T-helper 1 cell treated with Interleukin-12 subunit alpha and Interleukin-12 subunit beta and Interleukin-4 antibody, amounts not matched to agents 30 μg/mL and 1 μg/mL, for 36 hours (primary cell): ENCODE measurements around the gene GRB10.

Experiments used
- H3K27ac Mint-ChIP-seq: one replicate; pipeline ENCODE4 v1.8.0; 2021; ENCODE audit warnings: mild to moderate bottlenecking, mixed read lengths
- H3K27me3 Mint-ChIP-seq: one replicate; pipeline ENCODE4 v1.8.0; 2021; ENCODE audit warnings: low read depth, mixed read lengths
- H3K36me3 Mint-ChIP-seq: one replicate; pipeline ENCODE4 v1.8.0; 2021; ENCODE audit warnings: low read depth, mixed read lengths
- H3K4me1 Mint-ChIP-seq: one replicate; pipeline ENCODE4 v1.8.0; 2021; ENCODE audit warnings: low read depth, mixed read lengths
- H3K4me3 Mint-ChIP-seq: one replicate; pipeline ENCODE4 v1.8.0; 2021; ENCODE audit warnings: mild to moderate bottlenecking, moderate library complexity, mixed read lengths
- H3K9me3 Mint-ChIP-seq: one replicate; pipeline ENCODE4 v1.8.0; 2021; ENCODE audit warnings: mixed read lengths

GRB10 gene

DNA sequence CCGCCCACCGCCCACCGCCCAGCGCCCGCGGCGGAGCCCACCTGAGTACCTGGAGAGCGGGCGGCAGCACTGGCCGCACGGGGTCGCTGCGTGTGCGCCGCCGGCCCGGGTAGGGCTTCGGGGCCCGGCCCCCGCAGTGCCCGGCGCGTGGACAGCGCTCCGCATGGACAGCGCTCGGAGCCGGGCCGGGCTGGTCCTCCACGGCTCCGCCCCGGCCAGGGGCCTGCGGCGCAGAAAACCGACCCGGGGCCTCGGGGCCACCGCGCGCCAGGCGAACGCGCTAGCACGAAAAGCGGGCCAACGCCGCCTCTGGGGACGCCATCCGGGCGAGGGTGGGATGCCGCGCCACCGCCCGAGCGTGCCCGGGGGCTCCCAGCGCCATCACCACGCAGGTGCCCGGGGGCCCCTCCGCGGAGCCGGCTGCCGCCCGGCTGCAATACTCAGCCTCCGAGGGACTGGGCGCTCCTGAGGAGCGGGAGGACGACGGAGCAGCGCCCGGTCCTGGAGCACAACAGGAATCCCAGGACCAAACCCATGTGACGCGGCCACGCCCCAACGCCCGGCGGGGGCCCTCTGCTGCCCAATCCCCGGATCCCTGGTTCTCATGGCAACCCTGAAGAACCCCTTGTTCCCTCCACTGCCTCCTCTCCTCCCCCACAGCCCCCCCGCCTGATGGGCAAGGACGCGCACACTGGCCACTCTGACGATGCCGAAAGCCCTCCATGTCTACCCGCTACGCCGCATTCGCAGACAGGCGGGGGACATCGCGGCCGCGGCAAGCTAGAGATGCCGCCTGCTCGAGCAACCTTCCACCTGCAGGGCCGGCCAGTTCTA is at the start of gene GRB10:
Gene GRB10 (minus strand): TSS at position 522 of the 834 bp plus-strand sequence. CDS start 50,574 bp downstream, outside the sequence.
- Mint-ChIP-seq H3K4me3 (peak within 1 kb of the TSS; percentile 68), H3K27ac (no peak within 1 kb of the TSS), H3K27me3 (peaks cover 51% of the 10 kb centered on the region), H3K36me3 (no peaks in the 10 kb centered on the region), H3K4me1 (peaks cover 15% of the 10 kb centered on the region), H3K9me3 (no peaks in the 10 kb centered on the region)

DNA sequence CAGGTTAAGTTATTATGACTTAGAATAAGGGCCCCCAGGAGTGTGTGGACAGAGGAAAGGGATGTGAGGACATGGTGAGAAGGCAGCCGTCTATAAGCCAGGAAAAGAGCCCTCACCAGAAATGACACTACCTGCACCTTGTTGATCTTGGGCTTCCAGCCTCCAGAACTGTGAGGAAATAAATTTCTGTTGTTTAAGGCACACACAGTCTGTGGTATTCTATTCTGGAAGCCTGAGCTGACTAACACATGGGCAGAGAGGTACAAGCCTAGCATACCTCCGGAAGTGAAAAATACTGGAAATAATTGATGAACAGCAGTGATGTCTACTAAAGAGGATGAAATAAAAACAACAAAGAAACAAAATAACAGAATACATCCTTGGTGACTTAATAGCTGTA is 46.1 kb upstream of the GRB10 start:
- Mint-ChIP-seq H3K36me3 (peaks cover 2% of the 10 kb centered on the region), H3K27ac (no peak overlapping the region), H3K9me3 (peaks cover 6% of the 10 kb centered on the region)

DNA sequence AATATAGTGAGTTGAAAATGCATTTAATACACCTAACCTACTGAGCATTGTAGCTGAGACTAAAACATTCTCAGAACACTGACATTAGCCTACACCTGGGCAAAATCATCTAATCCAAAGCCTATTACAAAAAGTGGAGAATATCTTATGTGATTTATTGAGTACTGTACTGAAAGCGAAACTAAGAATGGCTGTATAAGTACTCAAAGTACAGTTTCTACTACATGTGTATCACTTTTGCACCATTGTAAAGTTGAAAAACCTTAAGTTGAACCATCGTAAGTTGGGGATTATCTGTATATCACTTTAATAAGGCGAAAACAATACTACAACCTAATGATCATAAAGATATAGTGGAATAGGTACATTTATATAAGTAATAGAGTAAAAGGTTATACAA is 45.4 kb upstream of the GRB10 start:
- Mint-ChIP-seq H3K27me3 (peaks cover 33% of the 10 kb centered on the region), H3K4me1 (peaks cover 40% of the 10 kb centered on the region), H3K9me3 (peaks cover 6% of the 10 kb centered on the region), H3K4me3 (no peak overlapping the region), H3K27ac (no peak overlapping the region), H3K36me3 (no peaks in the 10 kb centered on the region)

More for the DNA sequence above, 46.1 kb upstream of the GRB10 start:
- Mint-ChIP-seq H3K4me3 (no peak overlapping the region), H3K27me3 (peaks cover 35% of the 10 kb centered on the region), H3K4me1 (peaks cover 47% of the 10 kb centered on the region)

DNA sequence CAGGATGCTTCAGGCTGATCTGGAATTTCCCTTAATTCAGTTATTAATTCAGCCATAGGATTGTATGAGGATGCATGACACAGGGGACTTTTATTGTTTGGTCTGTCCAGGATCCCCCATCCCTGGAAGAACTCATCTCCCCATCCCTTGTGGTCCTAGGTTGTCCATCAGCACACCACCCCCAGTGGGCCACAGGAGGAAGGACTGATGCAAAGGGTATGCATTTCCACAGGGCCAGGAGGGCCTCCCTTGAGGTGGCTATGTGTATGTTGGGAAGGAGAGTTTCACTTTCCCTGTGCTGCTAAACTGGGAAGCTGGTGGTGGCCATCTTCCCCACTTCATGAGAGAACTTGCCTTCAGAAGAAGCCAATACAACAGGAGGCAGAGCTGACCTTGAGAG is 44.6 kb upstream of the GRB10 start:
- Mint-ChIP-seq H3K4me3 (no peak overlapping the region), H3K36me3 (no peaks in the 10 kb centered on the region), H3K27me3 (peaks cover 29% of the 10 kb centered on the region), H3K27ac (peak overlapping the region; percentile 52), H3K4me1 (peaks cover 31% of the 10 kb centered on the region), H3K9me3 (peaks cover 6% of the 10 kb centered on the region)

DNA sequence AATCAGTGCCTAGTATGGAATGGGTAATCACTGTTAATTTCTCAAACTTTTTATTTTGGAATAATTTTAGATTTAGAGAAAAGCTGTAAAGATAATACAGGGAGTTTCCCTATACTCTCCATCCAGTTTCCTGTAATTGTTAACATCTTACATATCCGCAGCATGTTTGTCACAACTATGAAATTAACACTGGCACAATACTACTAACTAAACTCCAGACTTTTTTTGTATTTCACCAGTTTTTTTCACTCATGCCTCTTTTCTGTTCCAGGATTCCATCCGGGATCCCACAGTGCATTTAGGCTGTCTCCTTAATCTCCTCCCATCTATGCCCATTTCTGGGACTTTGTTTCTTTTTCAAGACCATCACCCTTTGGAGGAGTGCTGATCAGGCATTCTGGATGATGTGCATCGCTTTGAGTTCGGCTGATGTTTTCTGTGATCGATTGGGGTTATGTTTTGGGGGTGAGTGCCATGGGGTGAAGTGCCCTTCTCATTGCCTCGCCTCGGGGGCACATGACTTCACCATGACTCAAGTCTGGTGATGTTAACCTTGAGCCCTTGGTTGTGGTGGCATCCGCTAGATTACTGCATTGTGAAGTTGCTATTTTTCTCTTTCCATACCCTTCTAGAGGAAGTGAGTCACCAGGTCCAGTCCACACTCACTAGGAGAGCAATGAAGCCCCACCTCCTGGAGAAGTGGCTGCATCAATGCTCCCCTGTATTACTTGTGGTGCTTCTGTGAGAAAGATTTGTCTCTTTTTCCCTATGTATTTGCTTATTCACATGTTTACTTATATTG is 43.9 kb upstream of the GRB10 start:
- peak overlapping the region; percentile 68 for H3K27ac Mint-ChIP-seq
- peaks cover 26% of the 10 kb centered on the region for H3K4me1 Mint-ChIP-seq
- no peaks in the 10 kb centered on the region for H3K36me3 Mint-ChIP-seq
- peaks cover 6% of the 10 kb centered on the region for H3K9me3 Mint-ChIP-seq
- H3K27me3 Mint-ChIP-seq: peaks cover 33% of the 10 kb centered on the region
- H3K4me3 Mint-ChIP-seq: peak overlapping the region; percentile 27

DNA sequence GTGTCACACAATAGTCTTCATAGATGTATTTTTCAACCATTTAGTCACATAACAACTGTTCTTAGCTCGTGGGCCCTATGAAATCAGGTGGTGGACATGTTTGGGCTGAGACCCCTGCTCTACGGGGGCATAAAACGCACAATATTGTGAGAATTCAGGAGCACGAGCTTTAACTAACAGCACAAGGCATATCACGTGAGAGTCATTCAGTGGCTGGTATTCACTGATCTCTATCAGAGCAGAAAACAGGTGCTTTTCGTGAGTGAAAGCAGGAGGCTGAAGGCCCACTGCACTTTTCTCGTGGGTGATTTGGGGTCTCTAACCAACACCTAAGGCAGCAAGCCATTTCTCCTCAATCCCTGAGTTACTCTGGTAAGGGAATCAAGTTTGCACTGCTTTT is 42.8 kb upstream of the GRB10 start:
- Mint-ChIP-seq H3K9me3 (no peaks in the 10 kb centered on the region), H3K36me3 (no peaks in the 10 kb centered on the region), H3K27ac (no peak overlapping the region), H3K4me1 (peaks cover 25% of the 10 kb centered on the region), H3K4me3 (no peak overlapping the region), H3K27me3 (peaks cover 35% of the 10 kb centered on the region)

DNA sequence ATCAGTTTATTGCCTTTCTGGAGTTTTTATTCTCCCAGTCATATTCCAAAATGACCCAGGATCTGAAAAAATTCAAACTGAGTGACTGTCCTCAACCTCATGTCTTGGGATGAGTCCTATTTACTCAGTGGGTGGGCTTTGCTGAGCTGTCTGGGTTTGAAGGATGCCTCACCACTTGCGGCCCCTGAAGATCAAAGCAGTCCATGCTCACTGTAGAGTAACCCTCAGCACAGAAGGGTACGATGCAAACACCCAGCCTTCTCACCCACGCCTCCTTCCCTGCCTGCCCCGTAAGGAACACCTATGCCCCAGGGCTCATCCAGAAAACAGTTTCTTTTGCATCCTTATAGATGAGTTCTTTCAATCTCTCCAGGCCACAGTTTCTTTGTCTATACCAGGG is 42.2 kb upstream of the GRB10 start:
- no peak overlapping the region for H3K27ac Mint-ChIP-seq
- H3K4me1 Mint-ChIP-seq: peaks cover 25% of the 10 kb centered on the region
- peaks cover 30% of the 10 kb centered on the region for H3K27me3 Mint-ChIP-seq
- no peak overlapping the region for H3K4me3 Mint-ChIP-seq
- H3K9me3 Mint-ChIP-seq: no peaks in the 10 kb centered on the region
- H3K36me3 Mint-ChIP-seq: no peaks in the 10 kb centered on the region

DNA sequence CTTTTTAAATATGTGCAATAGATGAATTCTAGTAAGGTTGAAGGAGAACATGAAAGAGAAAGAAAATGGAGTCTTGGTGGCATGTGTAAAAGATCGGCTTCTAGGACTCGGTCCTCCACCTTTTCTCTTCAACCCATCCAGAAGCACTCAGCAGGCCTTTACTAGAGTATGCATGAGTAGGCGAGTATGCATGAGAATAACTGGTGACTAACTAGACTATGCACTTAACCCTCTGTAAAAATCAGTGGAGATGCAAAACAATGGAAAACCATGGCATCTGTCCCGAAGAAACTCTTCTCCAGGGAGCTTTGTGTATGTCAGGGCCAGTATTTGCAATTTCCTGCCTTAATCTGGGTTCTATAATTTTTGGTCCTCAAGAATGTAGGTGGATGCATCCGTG is 40.0 kb upstream of the GRB10 start:
- H3K27ac Mint-ChIP-seq: no peak overlapping the region
- no peak overlapping the region for H3K4me3 Mint-ChIP-seq
- no peaks in the 10 kb centered on the region for H3K36me3 Mint-ChIP-seq
- peaks cover 16% of the 10 kb centered on the region for H3K4me1 Mint-ChIP-seq
- peaks cover 30% of the 10 kb centered on the region for H3K27me3 Mint-ChIP-seq
- no peaks in the 10 kb centered on the region for H3K9me3 Mint-ChIP-seq

DNA sequence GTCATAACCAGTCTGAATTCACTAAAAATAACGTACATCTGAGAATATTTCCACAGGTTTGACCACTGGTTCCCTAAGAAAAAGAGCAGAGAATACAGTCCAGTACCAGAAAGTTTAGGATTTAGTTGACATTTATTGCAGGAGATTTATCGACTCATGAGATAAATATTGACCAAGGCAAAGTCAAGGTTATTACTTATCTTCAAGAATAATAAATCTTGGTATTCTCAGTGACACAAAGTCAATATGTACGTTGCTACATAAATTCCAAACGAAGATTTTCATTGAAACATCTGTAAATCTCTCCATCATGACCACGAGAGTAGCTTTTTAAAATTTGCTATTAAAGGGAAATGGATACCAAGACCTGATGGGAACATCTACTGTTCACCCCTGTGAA is 39.4 kb upstream of the GRB10 start:
- H3K27ac Mint-ChIP-seq: no peak overlapping the region
- H3K4me1 Mint-ChIP-seq: peaks cover 10% of the 10 kb centered on the region
- no peaks in the 10 kb centered on the region for H3K36me3 Mint-ChIP-seq
- H3K9me3 Mint-ChIP-seq: no peaks in the 10 kb centered on the region
- H3K4me3 Mint-ChIP-seq: no peak overlapping the region
- H3K27me3 Mint-ChIP-seq: peaks cover 30% of the 10 kb centered on the region

DNA sequence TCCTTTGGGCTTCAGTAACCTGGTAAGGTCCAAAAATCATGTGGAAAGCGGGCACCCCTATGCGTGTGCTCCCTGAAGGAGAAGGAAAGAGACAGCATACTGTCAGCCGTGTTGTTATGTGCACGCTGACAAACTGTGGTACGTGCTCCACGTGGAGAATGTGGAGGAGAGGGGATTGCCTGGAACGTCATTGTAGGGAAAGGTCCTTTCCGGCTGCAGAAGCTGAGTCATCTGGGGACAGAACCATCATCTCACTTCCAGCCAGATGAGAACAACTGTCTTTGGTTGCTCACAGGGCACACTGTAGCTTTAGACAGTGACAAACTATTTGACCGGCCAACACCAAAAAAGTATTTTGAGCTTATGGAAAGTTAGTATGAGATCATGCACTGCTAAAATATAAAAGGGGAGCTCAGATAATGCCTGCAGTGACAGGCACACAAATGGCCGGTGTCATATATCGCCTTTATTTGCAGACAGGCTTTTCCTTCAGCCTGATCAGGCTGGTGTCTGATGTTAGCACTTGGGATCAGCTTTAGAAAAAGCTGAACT is 38.8 kb upstream of the GRB10 start:
- Mint-ChIP-seq H3K27ac (no peak overlapping the region), H3K27me3 (peaks cover 35% of the 10 kb centered on the region), H3K4me3 (no peak overlapping the region), H3K36me3 (no peaks in the 10 kb centered on the region), H3K4me1 (peaks cover 4% of the 10 kb centered on the region), H3K9me3 (no peaks in the 10 kb centered on the region)

DNA sequence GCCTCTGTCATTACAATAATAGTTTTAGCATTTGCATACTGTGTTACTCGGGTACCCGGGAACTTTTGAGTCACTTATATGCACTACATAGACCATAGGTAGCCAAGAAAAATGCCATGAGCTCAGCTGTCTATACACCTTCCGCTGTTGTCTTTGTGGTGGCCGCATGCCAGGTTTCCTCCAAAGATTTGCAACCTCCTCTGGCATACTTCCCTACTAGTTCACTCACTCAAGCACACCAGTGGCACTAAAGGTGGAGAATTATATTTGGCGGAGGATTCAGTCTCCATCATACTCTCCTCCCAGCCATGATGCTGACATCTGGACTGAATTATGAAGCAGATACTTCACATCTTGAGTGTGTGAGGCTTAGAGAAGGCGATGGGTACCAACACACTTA is 35.6 kb upstream of the GRB10 start:
- Mint-ChIP-seq H3K4me1 (no peaks in the 10 kb centered on the region), H3K27me3 (peaks cover 31% of the 10 kb centered on the region), H3K36me3 (no peaks in the 10 kb centered on the region), H3K27ac (no peak overlapping the region), H3K9me3 (no peaks in the 10 kb centered on the region), H3K4me3 (no peak overlapping the region)

DNA sequence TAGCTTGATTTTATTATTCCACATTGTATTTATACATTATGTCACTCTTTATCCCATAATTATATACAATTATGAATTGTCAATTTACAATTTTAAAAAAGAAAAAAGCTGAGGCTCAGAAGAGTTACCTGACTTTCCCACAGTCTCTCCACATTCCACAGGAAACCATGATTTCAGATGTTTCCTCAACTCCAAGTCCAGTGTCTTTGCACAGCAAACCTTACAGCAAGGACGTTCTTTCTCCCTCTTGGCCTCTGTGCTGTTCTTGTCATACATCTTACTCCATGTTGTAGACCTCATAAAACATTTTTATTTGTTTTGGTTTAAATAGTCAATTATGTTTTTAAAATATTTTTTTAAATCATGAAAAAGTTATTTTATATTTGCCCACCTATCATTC is 34.9 kb upstream of the GRB10 start:
- H3K9me3 Mint-ChIP-seq: no peaks in the 10 kb centered on the region
- H3K4me3 Mint-ChIP-seq: no peak overlapping the region
- H3K27ac Mint-ChIP-seq: no peak overlapping the region
- H3K27me3 Mint-ChIP-seq: peaks cover 29% of the 10 kb centered on the region
- H3K36me3 Mint-ChIP-seq: no peaks in the 10 kb centered on the region
- H3K4me1 Mint-ChIP-seq: no peaks in the 10 kb centered on the region

DNA sequence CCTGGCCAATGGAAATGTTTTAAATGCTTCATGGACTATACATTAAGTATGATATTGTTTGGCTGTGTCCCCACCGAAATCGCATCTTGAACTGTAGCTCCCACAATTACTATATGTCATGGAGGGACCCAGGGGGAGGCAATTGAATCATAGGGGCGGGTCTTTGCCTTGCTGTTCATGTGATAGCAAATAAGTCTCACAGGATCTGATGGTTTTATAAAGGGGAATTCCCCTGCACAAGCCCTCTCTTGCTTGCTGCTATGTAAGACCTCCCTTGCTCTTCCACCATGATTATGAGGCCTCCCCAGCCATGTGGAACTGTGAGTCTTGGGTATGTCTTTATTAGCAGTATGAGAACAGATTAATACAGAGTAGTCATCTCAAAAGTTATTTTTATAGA is 32.4 kb upstream of the GRB10 start:
- Mint-ChIP-seq H3K27me3 (peaks cover 24% of the 10 kb centered on the region), H3K27ac (no peak overlapping the region), H3K4me1 (no peaks in the 10 kb centered on the region), H3K36me3 (no peaks in the 10 kb centered on the region), H3K9me3 (no peaks in the 10 kb centered on the region), H3K4me3 (no peak overlapping the region)

DNA sequence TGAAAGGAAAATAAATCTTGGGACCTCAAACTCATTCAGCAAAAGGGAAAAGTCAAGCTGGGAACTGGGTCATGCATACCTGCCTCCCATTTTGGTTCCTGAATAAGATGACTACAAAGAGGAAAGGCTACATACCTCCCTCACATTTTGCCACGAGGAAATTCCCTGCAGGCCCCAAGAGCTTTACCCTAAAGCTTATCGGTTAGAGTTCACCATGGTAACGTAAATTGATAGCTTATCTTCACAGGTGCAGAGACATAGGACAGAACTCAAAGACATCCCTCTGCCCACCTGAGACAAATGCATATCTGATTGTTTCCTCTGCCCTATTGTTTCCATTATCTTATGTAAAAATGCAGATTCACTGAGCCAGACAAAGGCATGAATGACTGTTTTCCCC is 31.5 kb upstream of the GRB10 start:
- Mint-ChIP-seq H3K9me3 (no peaks in the 10 kb centered on the region), H3K4me1 (no peaks in the 10 kb centered on the region), H3K4me3 (no peak overlapping the region), H3K36me3 (no peaks in the 10 kb centered on the region), H3K27me3 (peaks cover 24% of the 10 kb centered on the region), H3K27ac (no peak overlapping the region)
